PC-9 (cell line): ENCODE measurements around the gene LGI4. TPM values are rescaled to one million over a fixed set of nuclear protein-coding genes. Genes with fewer than 3 reads are reported as not detected.
A peak's percentile ranks its signal among the peaks of the same experiment; 100 is the strongest.

ENCODE experiments used
- BruUV-seq: library from RNA; stranded (reverse); fragments of 400-500 nt; replicated peaks from 2 replicates; lab custom pipeline; 2021; lab: Mats Ljungman, UMichigan
- CTCF ChIA-PET: fragments of 300-600 bp; sonication (Branson Sonifier 250); formaldehyde crosslinking; loops from one replicate; lab custom pipeline; 2022; ENCODE audit warnings: antibody characterized with exemption; lab: Charles Lee
- POLR2A ChIA-PET: fragments of 300-600 bp; sonication (Branson Sonifier 250); formaldehyde crosslinking; loops from one replicate; lab custom pipeline; 2022; ENCODE audit warnings: antibody characterized with exemption; ENCODE audit not compliant: unreplicated experiment; lab: Charles Lee
- DNase-seq, 2 experiments: peaks; one replicate each; pipeline versions ENCODE4 v3.0.0 to v3.0.0-alpha.2; 2015 to 2022; ENCODE audit warnings: mixed read lengths in 1 of 2
- H2AFZ ChIP-seq: fragments of 200-600 bp; sonication (generic); 2 replicates; pipeline ENCODE4 v1.8.1; 2017; ENCODE audit warnings: antibody characterized with exemption
- H3F3A ChIP-seq: fragments of 200-600 bp; sonication (generic); 2 replicates; pipeline ENCODE4 v1.8.1; 2017; ENCODE audit warnings: antibody characterized with exemption, mild to moderate bottlenecking, low read depth; ENCODE audit not compliant: insufficient read depth
- H3K27ac ChIP-seq: fragments of 200-600 bp; sonication (generic); 2 replicates; pipeline ENCODE4 v1.6.1; 2016; ENCODE audit warnings: mixed run types
- H3K27me3 ChIP-seq: fragments of 200-600 bp; sonication (generic); 2 replicates; pipeline ENCODE4 v1.6.1; 2016; ENCODE audit warnings: low read depth, mixed run types; ENCODE audit not compliant: insufficient read depth
- H3K36me3 ChIP-seq: fragments of 200-600 bp; sonication (generic); 2 replicates; pipeline ENCODE4 v1.6.1; 2016; ENCODE audit warnings: low read depth, mixed run types
- H3K4me1 ChIP-seq: fragments of 200-600 bp; sonication (generic); replicated peaks from 2 replicates; pipeline ENCODE4 v1.6.1; 2016; ENCODE audit warnings: mixed run types; ENCODE audit not compliant: insufficient read depth
- H3K4me2 ChIP-seq: fragments of 200-600 bp; sonication (generic); 2 replicates; pipeline ENCODE4 v1.6.1; 2017; ENCODE audit warnings: mixed run types
- H3K4me3 ChIP-seq: fragments of 200-600 bp; sonication (generic); 2 replicates; pipeline ENCODE4 v1.6.1; 2016; ENCODE audit warnings: mixed run types
- H3K79me2 ChIP-seq: fragments of 200-600 bp; sonication (generic); 2 replicates; pipeline ENCODE4 v1.6.1; 2017; ENCODE audit warnings: low read depth, mixed run types
- H3K9me2 ChIP-seq: fragments of 200-600 bp; sonication (generic); 2 replicates; pipeline ENCODE4 v1.8.1; 2017; ENCODE audit warnings: mild to moderate bottlenecking; ENCODE audit not compliant: insufficient read depth
- H3K9me3 ChIP-seq: fragments of 200-600 bp; sonication (generic); 2 replicates; pipeline ENCODE4 v1.8.1; 2016; ENCODE audit warnings: low read depth; ENCODE audit not compliant: insufficient read depth
- H4K20me1 ChIP-seq: fragments of 200-600 bp; sonication (generic); 2 replicates; pipeline ENCODE4 v1.8.1; 2017; ENCODE audit not compliant: insufficient read depth
- CTCF ChIP-seq: fragments of 200-600 bp; sonication (generic); conservative IDR thresholded peaks from 2 replicates; pipeline ENCODE4 v1.6.1; 2017; ENCODE audit warnings: mixed run types, antibody characterized with exemption, mild to moderate bottlenecking, moderate library complexity
- EZH2 ChIP-seq: fragments of 200-600 bp; sonication (generic); IDR thresholded peaks from 2 replicates; pipeline ENCODE4 v1.8.0; 2017; ENCODE audit warnings: antibody characterized with exemption, low read depth
- intact Hi-C: fragments of 100-400 bp; cut with micrococcal nuclease; formaldehyde crosslinking; loops from one replicate; pipeline ENCODE4 v1.10.0; 2022; ENCODE audit not compliant: unreplicated experiment
- total RNA-seq: library from RNA; stranded (reverse); gene quantifications from 2 replicates; pipeline ENCODE4 v1.2.3, GENCODE V29; 2021

Gene LGI4
- total RNA-seq, 1 experiment from 2014 or later: 1.2 TPM

- Histone ChIP-seq H3K4me2 (peak overlapping the region; percentile 99), H3K27ac (peak overlapping the region; percentile 90)
- CTCF ChIA-PET: no interaction called here
These were observed 15.2 kb downstream of the LGI4 start for GRCh38 chr19:35119578-35120155.

GRCh38 chr19:35119091-35119490 is 15.8 kb downstream of the LGI4 start:
- H3K4me3 ChIP-seq: no peak overlapping the region; the same call in 1 of the 2 replicates
- no peaks in the 10 kb centered on the region for H3K27me3 ChIP-seq
- intact Hi-C loops: loop anchor here (10.0 kb wide), 1 partner anchor 144 kb away; no protein-coding TSS in a partner anchor
- TF ChIP-seq CTCF (no peak), EZH2 (no peak)
- BruUV-seq: no TSS peak
- peak overlapping the region; percentile 90 for H3K27ac ChIP-seq
- ChIA-PET CTCF (no interaction called here), POLR2A (no interaction called here)
- no peak overlapping the region for H2AFZ ChIP-seq
- H3K36me3 ChIP-seq: peaks cover 4% of the 10 kb centered on the region; the same call in 1 of the 2 replicates
- peaks cover 51% of the 10 kb centered on the region for H3K79me2 ChIP-seq
- H4K20me1 ChIP-seq: no peaks in the 10 kb centered on the region
- H3F3A ChIP-seq: peaks cover 79% of the 10 kb centered on the region
- H3K9me2 ChIP-seq: no peaks in the 10 kb centered on the region
- peak overlapping the region; percentile 99 for H3K4me2 ChIP-seq
- no peaks in the 10 kb centered on the region for H3K9me3 ChIP-seq
- DNase-seq: no peak
- peaks cover 89% of the 10 kb centered on the region for H3K4me1 ChIP-seq

More at GRCh38 chr19:35119578-35120155, 15.2 kb downstream of the LGI4 start:
- H4K20me1 ChIP-seq: no peaks in the 10 kb centered on the region
- no peak for DNase-seq
- H3F3A ChIP-seq: peaks cover 80% of the 10 kb centered on the region
- H3K36me3 ChIP-seq: peaks cover 4% of the 10 kb centered on the region; the same call in 1 of the 2 replicates
- BruUV-seq: TSS peak; percentile 3
- no peaks in the 10 kb centered on the region for H3K27me3 ChIP-seq
- H2AFZ ChIP-seq: no peak overlapping the region
- intact Hi-C loops: loop anchor here (10.0 kb wide), 1 partner anchor 145 kb away; no protein-coding TSS in a partner anchor
- TF ChIP-seq EZH2 (no peak), CTCF (no peak)
- peaks cover 51% of the 10 kb centered on the region for H3K79me2 ChIP-seq
- H3K9me3 ChIP-seq: no peaks in the 10 kb centered on the region
- peaks cover 91% of the 10 kb centered on the region for H3K4me1 ChIP-seq
- peak overlapping the region; percentile 38; the same call in 1 of the 2 replicates for H3K4me3 ChIP-seq
- H3K9me2 ChIP-seq: no peaks in the 10 kb centered on the region
- POLR2A ChIA-PET: interaction anchor here (0.6 kb wide), 1 partner anchor 9 kb away, joined by 12 read pairs; no protein-coding TSS in a partner anchor

GRCh38 chr19:35118268-35119020 is 16.4 kb downstream of the LGI4 start:
- no peak for TF ChIP-seq EZH2
- TF ChIP-seq CTCF: no peak
- H3K27ac ChIP-seq: peak overlapping the region; percentile 90
- peaks cover 51% of the 10 kb centered on the region for H3K79me2 ChIP-seq
- H3K9me2 ChIP-seq: no peaks in the 10 kb centered on the region
- peak overlapping the region; percentile 99 for H3K4me2 ChIP-seq
- H2AFZ ChIP-seq: no peak overlapping the region
- BruUV-seq: no TSS peak
- ChIA-PET POLR2A (no interaction called here), CTCF (interaction anchor here (0.6 kb wide), 2 partner anchors 17 to 123 kb away, joined by 3 to 4 read pairs; no protein-coding TSS in a partner anchor)
- peak; percentile 71 to 82 for DNase-seq
- H4K20me1 ChIP-seq: no peaks in the 10 kb centered on the region
- peaks cover 86% of the 10 kb centered on the region for H3K4me1 ChIP-seq
- H3K9me3 ChIP-seq: no peaks in the 10 kb centered on the region
- H3F3A ChIP-seq: peaks cover 76% of the 10 kb centered on the region
- intact Hi-C loops: loop anchor here (10.0 kb wide), 1 partner anchor 144 kb away; no protein-coding TSS in a partner anchor
- H3K4me3 ChIP-seq: peak overlapping the region; percentile 89; the same call in 1 of the 2 replicates
- no peaks in the 10 kb centered on the region for H3K27me3 ChIP-seq
- H3K36me3 ChIP-seq: peaks cover 4% of the 10 kb centered on the region; the same call in 1 of the 2 replicates
